Measurements from ENCODE around the gene WDR36. TPM values are rescaled to one million over a fixed set of nuclear protein-coding genes. Genes with fewer than 3 reads are reported as not detected.

The WDR36 gene
- polyA plus RNA-seq, 4 donors = 2.7 to 19.0 (median 5.9) TPM

DNA sequence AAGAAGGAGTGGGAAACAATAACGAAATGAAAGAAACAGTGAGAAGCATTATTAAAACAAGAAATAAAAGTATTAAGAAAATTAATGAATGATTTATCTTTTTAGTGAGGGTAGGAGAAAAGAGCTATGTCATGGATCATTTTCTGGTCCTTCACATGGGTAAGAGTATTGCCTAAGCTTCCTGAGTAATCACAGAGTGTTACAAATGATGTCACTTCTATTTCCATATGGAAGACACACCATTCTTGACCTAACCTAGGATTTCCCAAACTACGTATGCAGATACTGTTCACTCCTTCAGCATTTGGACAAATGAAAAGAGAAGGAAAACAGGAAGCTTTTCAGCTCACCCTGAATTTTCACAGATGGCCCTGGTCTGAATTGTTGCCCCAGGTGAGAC, 23.9 kb upstream of the WDR36 start:
- Histone ChIP-seq H3K9me3 (ENCODE audit: control insufficient read depth in 2 of 2, insufficient read depth in 1 of 2, low read depth in 1 of 2, low read length in 1 of 2) (no peaks in the 10 kb centered on the region), H3K4me1 (ENCODE audit: control insufficient read depth in 3 of 3, insufficient read depth in 2 of 3, low read depth in 1 of 3, low read length in 2 of 3) (no peaks in the 10 kb centered on the region), H3K27ac (ENCODE audit: low read depth in 1 of 3, low read length in 2 of 3) (no peak overlapping the region), H3K27me3 (ENCODE audit: control insufficient read depth in 3 of 3, insufficient read depth in 3 of 3, low read length in 3 of 3) (peaks cover 0 to 45% (median 5%) of the 10 kb centered on the region in 3 donors), H3K4me3 (ENCODE audit: low read depth in 1 of 3, low read length in 3 of 3) (no peak overlapping the region), H3K36me3 (ENCODE audit: control insufficient read depth in 3 of 3, insufficient read depth in 2 of 3, low read depth in 1 of 3, low read length in 3 of 3) (no peaks in the 10 kb centered on the region)
- DNase-seq = no peak
- no peak for FAIRE-seq
- WGBS, 3 donors = 73 to 80% (median 78%) methylated on average over 2 of the region's 2 CpGs

DNA sequence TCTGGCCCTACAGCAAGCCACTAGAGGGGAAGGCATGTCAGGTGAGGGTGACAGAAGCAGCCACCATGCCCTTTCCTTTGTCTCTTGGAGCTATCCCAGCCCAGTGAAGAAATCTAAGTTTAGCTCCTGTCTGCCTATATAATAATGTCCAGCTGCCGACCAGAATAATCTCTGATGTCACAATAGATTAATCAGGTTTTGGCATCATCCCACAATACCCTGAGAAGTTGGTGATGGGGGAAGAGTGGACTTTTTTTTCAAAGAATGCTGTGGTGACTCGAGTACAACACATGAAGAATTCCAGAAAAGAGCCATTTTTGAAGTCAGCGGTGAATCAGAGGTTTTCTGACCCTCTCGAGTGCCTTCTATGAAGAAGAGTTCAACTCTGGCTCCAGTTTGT, 22.3 kb upstream of the WDR36 start:
- WGBS, 3 donors = 22 to 33% (median 23%) methylated on average over 4 of the region's 4 CpGs

DNA sequence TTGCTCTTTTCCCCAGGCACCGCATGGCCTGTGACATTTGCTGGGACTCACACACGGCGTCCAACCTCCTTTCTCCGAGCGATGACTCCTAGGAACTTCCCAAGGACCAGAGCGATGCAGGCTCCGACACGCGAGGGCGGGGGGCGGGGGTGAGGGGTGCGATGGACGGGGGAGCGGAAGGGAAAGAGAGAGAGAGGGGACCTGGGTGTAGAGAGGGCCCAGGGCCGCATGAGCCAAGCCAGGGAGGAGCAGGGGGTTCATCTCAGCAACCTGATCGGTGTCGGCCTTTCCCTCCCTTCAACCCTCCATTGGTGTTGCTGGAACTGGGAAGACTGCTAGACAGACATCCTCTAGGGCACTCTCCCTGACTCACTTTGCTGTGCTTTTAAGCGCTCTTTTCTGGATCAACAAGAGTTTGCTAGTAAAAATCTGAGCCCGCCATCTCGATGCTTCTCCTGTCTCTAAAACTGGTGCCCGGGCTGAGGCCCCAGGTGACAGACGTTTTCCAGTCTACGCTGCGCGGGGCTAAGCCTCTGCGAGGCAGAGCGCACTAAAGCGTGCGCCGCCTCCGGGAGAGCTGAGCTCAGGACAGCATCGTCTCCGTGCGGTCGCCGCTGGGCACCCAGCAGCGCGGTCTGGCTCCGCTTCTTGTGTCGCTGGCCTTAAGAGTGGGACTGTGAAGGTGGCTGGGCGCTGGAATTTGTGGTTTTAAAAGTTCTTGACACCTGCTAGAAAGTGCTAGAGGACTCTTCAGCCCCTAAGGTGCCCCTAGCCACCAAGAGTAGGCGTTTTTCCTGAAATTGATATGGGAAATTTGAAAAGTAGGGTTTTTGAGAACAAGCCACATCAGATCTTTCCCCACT, 21.6 kb upstream of the WDR36 start:
- FAIRE-seq = no peak
- WGBS, 3 donors = 12 to 14% (median 13%) methylated on average over 41 to 42 of the region's 42 CpGs
- no peak overlapping the region for H3K27ac ChIP-seq (ENCODE audit: low read depth in 1 of 3, low read length in 2 of 3)
- no peaks in the 10 kb centered on the region for H3K36me3 ChIP-seq (ENCODE audit: control insufficient read depth in 3 of 3, insufficient read depth in 2 of 3, low read depth in 1 of 3, low read length in 3 of 3)
- H3K9me3 ChIP-seq (ENCODE audit: control insufficient read depth in 2 of 2, insufficient read depth in 1 of 2, low read depth in 1 of 2, low read length in 1 of 2) = no peaks in the 10 kb centered on the region
- peaks cover 0 to 58% (median 5%) of the 10 kb centered on the region in 3 donors for H3K27me3 ChIP-seq (ENCODE audit: control insufficient read depth in 3 of 3, insufficient read depth in 3 of 3, low read length in 3 of 3)
- peak in 1 of 2 donors; percentile 24 for DNase-seq
- H3K4me3 ChIP-seq (ENCODE audit: low read depth in 1 of 3, low read length in 3 of 3) = peak overlapping the region in 1 of 3 donors; percentile 20
- H3K4me1 ChIP-seq (ENCODE audit: control insufficient read depth in 3 of 3, insufficient read depth in 2 of 3, low read depth in 1 of 3, low read length in 2 of 3) = no peaks in the 10 kb centered on the region

More for the DNA sequence above, 22.3 kb upstream of the WDR36 start:
- Histone ChIP-seq H3K4me1 (ENCODE audit: control insufficient read depth in 3 of 3, insufficient read depth in 2 of 3, low read depth in 1 of 3, low read length in 2 of 3) (no peaks in the 10 kb centered on the region), H3K27me3 (ENCODE audit: control insufficient read depth in 3 of 3, insufficient read depth in 3 of 3, low read length in 3 of 3) (peaks cover 0 to 55% (median 5%) of the 10 kb centered on the region in 3 donors), H3K4me3 (ENCODE audit: low read depth in 1 of 3, low read length in 3 of 3) (no peak overlapping the region), H3K27ac (ENCODE audit: low read depth in 1 of 3, low read length in 2 of 3) (no peak overlapping the region), H3K9me3 (ENCODE audit: control insufficient read depth in 2 of 2, insufficient read depth in 1 of 2, low read depth in 1 of 2, low read length in 1 of 2) (no peaks in the 10 kb centered on the region), H3K36me3 (ENCODE audit: control insufficient read depth in 3 of 3, insufficient read depth in 2 of 3, low read depth in 1 of 3, low read length in 3 of 3) (no peaks in the 10 kb centered on the region)
- DNase-seq = no peak
- no peak for FAIRE-seq

DNA sequence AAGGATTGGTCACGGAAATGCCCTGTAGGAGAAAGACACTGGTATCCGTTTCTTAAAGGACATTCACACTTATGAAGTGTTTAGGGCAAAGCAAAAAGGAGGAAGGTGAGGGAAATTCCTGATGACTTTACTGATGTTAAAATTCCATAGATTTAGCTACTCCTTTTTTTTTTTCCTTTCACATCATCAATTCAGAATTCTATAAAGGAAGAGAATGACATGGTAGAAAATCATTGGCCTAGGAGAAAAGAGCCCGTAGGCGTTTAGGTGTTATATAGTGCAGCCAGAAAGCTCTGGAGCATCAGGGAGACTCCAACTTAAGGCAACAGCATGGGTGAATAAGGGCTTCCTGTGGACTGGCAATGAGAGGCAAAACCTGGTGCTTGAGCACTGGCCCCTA, 20.7 kb upstream of the WDR36 start, which contains the start of gene TSLP:
Gene TSLP (plus strand): TSS at position 301 of the 400 bp plus-strand sequence. CDS start 178 bp downstream, outside the sequence.
- 67 to 80% (median 74%) methylated on average over 4 of the region's 4 CpGs for WGBS, 3 donors
- FAIRE-seq = no peak
- DNase-seq = no peak
- Histone ChIP-seq H3K27me3 (ENCODE audit: control insufficient read depth in 3 of 3, insufficient read depth in 3 of 3, low read length in 3 of 3) (peaks cover 0 to 57% (median 5%) of the 10 kb centered on the region in 3 donors), H3K27ac (ENCODE audit: low read depth in 1 of 3, low read length in 2 of 3) (no peak within 1 kb of the TSS), H3K4me1 (ENCODE audit: control insufficient read depth in 3 of 3, insufficient read depth in 2 of 3, low read depth in 1 of 3, low read length in 2 of 3) (no peaks in the 10 kb centered on the region), H3K36me3 (ENCODE audit: control insufficient read depth in 3 of 3, insufficient read depth in 2 of 3, low read depth in 1 of 3, low read length in 3 of 3) (no peaks in the 10 kb centered on the region), H3K9me3 (ENCODE audit: control insufficient read depth in 2 of 2, insufficient read depth in 1 of 2, low read depth in 1 of 2, low read length in 1 of 2) (no peaks in the 10 kb centered on the region), H3K4me3 (ENCODE audit: low read depth in 1 of 3, low read length in 3 of 3) (peak within 1 kb of the TSS in 1 of 3 donors; percentile 20)

DNA sequence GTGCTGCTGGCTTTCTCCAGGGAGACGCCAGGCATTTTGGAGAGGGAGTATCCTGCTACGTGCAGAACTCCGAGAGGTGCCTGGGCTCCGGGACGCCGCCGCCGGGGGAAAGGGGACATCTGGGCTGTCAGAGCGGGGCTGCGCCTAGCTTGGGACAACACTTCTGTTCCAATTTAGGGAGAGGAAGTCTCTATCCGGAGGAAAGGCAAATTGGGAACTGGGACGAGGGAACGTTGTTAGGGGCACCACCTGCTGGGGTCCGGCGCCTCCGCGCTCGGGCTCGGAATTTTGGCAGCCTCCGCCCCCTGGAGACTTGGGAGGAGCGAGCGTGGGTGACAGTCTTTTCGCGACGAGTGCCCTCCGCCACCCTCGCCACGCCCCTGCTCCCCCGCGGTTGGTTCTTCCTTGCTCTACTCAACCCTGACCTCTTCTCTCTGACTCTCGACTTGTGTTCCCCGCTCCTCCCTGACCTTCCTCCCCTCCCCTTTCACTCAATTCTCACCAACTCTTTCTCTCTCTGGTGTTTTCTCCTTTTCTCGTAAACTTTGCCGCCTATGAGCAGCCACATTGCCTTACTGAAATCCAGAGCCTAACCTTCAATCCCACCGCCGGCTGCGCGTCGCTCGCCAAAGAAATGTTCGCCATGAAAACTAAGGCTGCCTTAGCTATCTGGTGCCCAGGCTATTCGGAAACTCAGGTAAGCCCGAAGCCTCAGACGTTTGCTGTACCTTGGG, 19.0 kb upstream of the WDR36 start:
- FAIRE-seq (no peak), DNase-seq (peak; percentile 17 to 28)
- Histone ChIP-seq H3K27me3 (ENCODE audit: control insufficient read depth in 3 of 3, insufficient read depth in 3 of 3, low read length in 3 of 3) (peaks cover 0 to 54% (median 5%) of the 10 kb centered on the region in 3 donors), H3K9me3 (ENCODE audit: control insufficient read depth in 2 of 2, insufficient read depth in 1 of 2, low read depth in 1 of 2, low read length in 1 of 2) (no peaks in the 10 kb centered on the region), H3K36me3 (ENCODE audit: control insufficient read depth in 3 of 3, insufficient read depth in 2 of 3, low read depth in 1 of 3, low read length in 3 of 3) (no peaks in the 10 kb centered on the region), H3K4me3 (ENCODE audit: low read depth in 1 of 3, low read length in 3 of 3) (peak overlapping the region in 2 of 3 donors; percentile 22 to 39), H3K27ac (ENCODE audit: low read depth in 1 of 3, low read length in 2 of 3) (no peak overlapping the region), H3K4me1 (ENCODE audit: control insufficient read depth in 3 of 3, insufficient read depth in 2 of 3, low read depth in 1 of 3, low read length in 2 of 3) (no peaks in the 10 kb centered on the region)
- 1 to 4% (median 2%) methylated on average over 39 to 44 of the region's 44 CpGs for WGBS, 3 donors

DNA sequence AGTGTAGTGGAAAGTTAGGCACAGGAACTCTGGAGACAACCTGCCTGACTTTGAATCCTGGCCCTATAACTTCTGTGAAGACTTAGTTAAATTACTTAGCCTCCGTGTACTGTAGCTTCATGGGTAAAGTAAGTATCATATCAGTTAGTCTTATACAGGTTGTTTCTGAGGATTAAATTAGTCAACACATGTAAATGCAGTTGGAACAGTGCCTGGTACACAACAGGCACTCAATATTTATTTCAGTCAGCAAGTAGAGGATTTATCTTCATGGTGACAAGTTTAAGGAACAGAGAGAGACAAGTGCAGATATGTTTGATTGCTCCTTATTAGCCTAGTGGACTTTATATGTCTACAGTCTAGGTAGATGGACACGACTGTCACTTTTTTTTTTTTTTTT, 17.9 kb upstream of the WDR36 start:
- DNase-seq (no peak), FAIRE-seq (no peak)
- Histone ChIP-seq H3K27me3 (ENCODE audit: control insufficient read depth in 3 of 3, insufficient read depth in 3 of 3, low read length in 3 of 3) (peaks cover 0 to 53% (median 5%) of the 10 kb centered on the region in 3 donors), H3K9me3 (ENCODE audit: control insufficient read depth in 2 of 2, insufficient read depth in 1 of 2, low read depth in 1 of 2, low read length in 1 of 2) (no peaks in the 10 kb centered on the region), H3K36me3 (ENCODE audit: control insufficient read depth in 3 of 3, insufficient read depth in 2 of 3, low read depth in 1 of 3, low read length in 3 of 3) (no peaks in the 10 kb centered on the region), H3K4me1 (ENCODE audit: control insufficient read depth in 3 of 3, insufficient read depth in 2 of 3, low read depth in 1 of 3, low read length in 2 of 3) (no peaks in the 10 kb centered on the region), H3K4me3 (ENCODE audit: low read depth in 1 of 3, low read length in 3 of 3) (no peak overlapping the region), H3K27ac (ENCODE audit: low read depth in 1 of 3, low read length in 2 of 3) (no peak overlapping the region)
- WGBS, 3 donors = 65 to 76% (median 66%) methylated on average over 2 of the region's 2 CpGs

DNA sequence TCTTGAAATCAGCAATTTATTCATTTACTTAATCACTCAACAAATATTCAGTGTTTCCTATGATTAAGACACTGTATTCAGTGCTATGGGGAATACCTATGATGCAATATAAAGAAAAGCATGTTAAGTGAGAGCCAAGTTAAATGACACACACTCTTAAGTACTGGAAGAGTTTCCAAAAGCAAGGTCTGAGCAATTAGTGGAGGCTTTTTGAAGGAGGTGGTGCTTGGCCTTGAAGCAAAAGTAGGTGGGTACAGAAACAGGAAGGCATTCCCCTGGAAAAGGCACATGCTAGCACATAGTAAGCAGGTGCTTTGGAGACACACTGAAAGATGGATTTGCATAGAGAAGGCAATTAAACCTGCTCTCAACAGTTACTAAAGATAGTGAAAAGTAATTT, 16.6 kb upstream of the WDR36 start:
- FAIRE-seq (no peak), DNase-seq (no peak)
- Histone ChIP-seq H3K27me3 (ENCODE audit: control insufficient read depth in 3 of 3, insufficient read depth in 3 of 3, low read length in 3 of 3) (peaks cover 0 to 41% (median 3%) of the 10 kb centered on the region in 3 donors), H3K4me3 (ENCODE audit: low read depth in 1 of 3, low read length in 3 of 3) (no peak overlapping the region), H3K4me1 (ENCODE audit: control insufficient read depth in 3 of 3, insufficient read depth in 2 of 3, low read depth in 1 of 3, low read length in 2 of 3) (no peaks in the 10 kb centered on the region), H3K27ac (ENCODE audit: low read depth in 1 of 3, low read length in 2 of 3) (no peak overlapping the region), H3K36me3 (ENCODE audit: control insufficient read depth in 3 of 3, insufficient read depth in 2 of 3, low read depth in 1 of 3, low read length in 3 of 3) (no peaks in the 10 kb centered on the region), H3K9me3 (ENCODE audit: control insufficient read depth in 2 of 2, insufficient read depth in 1 of 2, low read depth in 1 of 2, low read length in 1 of 2) (no peaks in the 10 kb centered on the region)

DNA sequence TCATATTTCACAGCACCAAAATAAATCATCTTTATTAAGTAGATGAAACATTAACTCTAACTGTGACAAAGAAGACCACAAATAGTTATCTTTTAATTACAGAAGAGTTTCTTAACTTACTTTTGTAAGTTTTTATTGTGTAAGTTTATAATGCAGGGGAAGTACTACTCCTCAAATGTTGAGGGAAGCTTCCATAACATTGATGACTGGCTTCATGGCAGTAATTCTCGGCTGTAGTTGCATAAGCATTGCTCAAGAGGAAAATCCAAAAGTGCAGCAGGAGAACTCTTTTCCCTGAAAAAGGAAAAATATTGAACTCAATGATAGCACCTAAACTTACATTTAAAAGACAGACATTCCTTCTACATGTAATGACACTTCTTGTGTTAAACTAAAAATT, 16.1 kb upstream of the WDR36 start:
- no peak overlapping the region for H3K4me3 ChIP-seq (ENCODE audit: low read depth in 1 of 3, low read length in 3 of 3)
- H3K27me3 ChIP-seq (ENCODE audit: control insufficient read depth in 3 of 3, insufficient read depth in 3 of 3, low read length in 3 of 3) = peaks cover 0 to 35% (median 3%) of the 10 kb centered on the region in 3 donors
- DNase-seq (no peak), FAIRE-seq (no peak)
- H3K27ac ChIP-seq (ENCODE audit: low read depth in 1 of 3, low read length in 2 of 3) = no peak overlapping the region
- no peaks in the 10 kb centered on the region for H3K36me3 ChIP-seq (ENCODE audit: control insufficient read depth in 3 of 3, insufficient read depth in 2 of 3, low read depth in 1 of 3, low read length in 3 of 3)
- no peaks in the 10 kb centered on the region for H3K9me3 ChIP-seq (ENCODE audit: control insufficient read depth in 2 of 2, insufficient read depth in 1 of 2, low read depth in 1 of 2, low read length in 1 of 2)
- no peaks in the 10 kb centered on the region for H3K4me1 ChIP-seq (ENCODE audit: control insufficient read depth in 3 of 3, insufficient read depth in 2 of 3, low read depth in 1 of 3, low read length in 2 of 3)
- WGBS, 3 donors = 54 to 67% (median 56%) methylated on average over 1 of the region's 1 CpG

All from small intestine (tissue), 7 donors.